ENCODE measurements around the gene ENPP3.

The ENPP3 gene

GRCh38 chr6:131636880-131637792 lies at the start of gene ENPP3:
Gene ENPP3, plus strand, starts transcription at chr6:131637302. Its CDS starts 83 bp downstream, at chr6:131637385.
- DNase-seq (ENCODE audit: low spot score) = no peak

DNA sequence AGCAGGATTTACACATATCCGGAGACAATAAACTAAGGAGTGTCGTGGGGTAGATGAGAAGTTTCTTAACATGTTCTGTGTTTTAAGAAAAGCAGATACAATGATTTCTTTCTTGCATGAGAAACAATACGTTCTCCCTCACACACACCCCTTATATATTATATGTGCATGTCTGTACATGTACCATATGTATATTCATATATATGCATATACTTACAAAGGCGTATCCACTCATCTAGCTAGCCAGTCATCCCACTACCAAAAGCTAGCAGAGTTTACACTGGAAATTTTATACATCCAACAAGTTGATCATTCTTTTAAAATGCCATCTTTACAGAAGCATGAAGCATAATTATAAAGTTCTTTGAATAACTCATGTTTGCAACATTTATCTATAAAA lies 49.2 kb upstream of the ENPP3 start:
- DNase-seq (ENCODE audit: low spot score) = no peak

GRCh38 chr6:131588643-131589042 lies 48.5 kb upstream of the ENPP3 start:
- no peak for DNase-seq (ENCODE audit: low spot score)

DNA sequence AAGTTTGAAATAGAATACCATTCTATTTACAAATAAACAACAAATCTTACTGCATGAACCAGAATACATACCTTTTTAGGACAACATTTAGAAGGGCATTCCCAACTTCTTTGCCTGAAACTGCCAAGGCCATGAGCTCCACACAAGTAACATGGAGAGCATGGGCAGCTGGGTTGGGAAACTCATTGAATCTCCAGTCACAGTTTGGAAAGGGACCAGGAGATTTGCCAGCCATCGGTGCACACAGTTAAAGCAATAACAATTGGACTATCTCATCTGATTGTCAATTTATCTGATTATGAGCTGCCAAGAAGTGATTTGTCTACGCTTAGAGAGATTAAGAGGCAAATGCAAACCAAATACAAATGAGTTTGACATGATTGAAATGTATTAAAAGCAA lies 44.2 kb upstream of the ENPP3 start:
- no peak for DNase-seq (ENCODE audit: low spot score)

DNA sequence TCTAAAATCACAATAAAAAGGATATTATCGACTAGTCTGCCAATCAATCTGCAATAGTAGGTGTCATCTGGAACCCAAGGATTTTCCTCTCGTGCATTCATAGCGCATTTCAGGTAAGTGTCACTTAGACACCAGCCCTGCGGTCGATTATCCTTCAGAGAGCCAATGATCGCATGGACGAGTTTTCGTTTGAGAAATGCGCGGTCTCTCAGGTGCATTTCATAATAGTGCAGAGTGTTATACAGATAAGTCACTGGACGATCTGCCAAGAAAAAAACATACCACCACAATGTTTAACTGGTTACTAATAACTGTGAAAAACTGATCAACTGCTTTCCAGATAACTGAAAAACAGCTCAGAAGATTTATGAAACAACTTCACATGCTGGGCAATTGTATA lies 43.0 kb upstream of the ENPP3 start:
- no peak for DNase-seq (ENCODE audit: low spot score)

DNA sequence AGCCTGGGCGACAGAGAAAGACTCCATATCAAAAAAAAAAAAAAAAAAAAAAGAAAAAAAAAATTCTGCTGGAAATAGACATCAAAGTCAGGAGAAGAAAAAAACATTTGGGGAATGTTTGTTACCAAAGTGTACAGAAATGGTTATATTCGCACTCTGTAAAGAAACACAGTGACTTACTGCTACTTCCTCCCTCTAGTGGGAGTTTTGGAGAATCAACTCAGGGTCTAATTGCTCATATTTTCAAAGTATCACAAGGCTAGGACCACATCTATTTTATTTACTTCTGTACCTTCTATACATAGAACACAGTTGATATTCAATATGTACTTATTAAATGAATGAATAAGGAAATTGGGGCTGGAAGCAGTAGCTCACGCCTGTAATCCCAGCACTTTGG lies 39.7 kb upstream of the ENPP3 start:
- no peak for DNase-seq (ENCODE audit: low spot score)

DNA sequence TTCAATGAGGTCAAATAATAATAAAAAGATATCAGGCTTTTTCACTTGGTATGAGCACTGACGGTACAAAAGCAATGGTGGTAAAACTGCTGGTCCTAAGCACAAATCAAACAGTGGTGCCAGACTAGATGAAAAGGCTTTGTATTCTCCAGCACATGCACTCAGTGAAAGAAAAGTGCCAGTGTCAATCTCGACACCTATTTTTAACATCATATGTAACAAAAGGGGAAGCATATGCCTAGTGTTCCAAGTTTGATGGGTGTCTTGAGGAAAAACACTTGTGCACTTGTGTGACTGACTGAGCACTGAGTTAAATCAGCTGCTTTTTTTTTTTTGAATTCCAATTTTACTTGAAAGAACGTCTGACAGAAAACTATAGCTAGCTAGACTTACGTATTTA lies 36.4 kb upstream of the ENPP3 start:
- DNase-seq (ENCODE audit: low spot score) = peak; percentile 43

- DNase-seq (ENCODE audit: low spot score) = no peak
Measured at GRCh38 chr6:131602781-131603312, 34.3 kb upstream of the ENPP3 start.

- no peak for DNase-seq (ENCODE audit: low spot score)
Measured at GRCh38 chr6:131613296-131613925, 23.7 kb upstream of the ENPP3 start.

DNA sequence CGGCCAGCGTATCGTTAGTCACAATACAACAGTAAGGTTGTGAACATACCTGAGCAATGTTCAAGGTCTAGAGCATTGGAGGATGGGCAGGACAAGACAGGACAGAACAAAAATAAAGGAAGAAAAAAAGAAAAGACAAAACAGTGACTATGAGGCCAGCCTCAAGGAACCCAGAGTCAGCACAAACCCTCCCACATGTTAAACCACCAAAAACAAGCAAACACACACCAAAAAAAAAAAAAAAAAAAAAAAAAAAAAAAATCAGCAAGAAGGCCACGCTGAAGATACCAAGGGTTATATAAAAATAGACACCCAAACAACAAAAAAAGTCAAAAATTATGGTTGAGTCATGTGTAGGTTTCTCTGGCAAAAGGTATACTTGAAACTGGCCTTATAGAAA lies 21.8 kb upstream of the ENPP3 start:
- no peak for DNase-seq (ENCODE audit: low spot score)

GRCh38 chr6:131627724-131628682 lies 9.1 kb upstream of the ENPP3 start, which contains the start of gene MED23:
Gene MED23, minus strand, starts transcription at chr6:131628242. Its CDS starts 193 bp downstream, at chr6:131628049.
- DNase-seq (ENCODE audit: low spot score) = peak; percentile 92

DNA sequence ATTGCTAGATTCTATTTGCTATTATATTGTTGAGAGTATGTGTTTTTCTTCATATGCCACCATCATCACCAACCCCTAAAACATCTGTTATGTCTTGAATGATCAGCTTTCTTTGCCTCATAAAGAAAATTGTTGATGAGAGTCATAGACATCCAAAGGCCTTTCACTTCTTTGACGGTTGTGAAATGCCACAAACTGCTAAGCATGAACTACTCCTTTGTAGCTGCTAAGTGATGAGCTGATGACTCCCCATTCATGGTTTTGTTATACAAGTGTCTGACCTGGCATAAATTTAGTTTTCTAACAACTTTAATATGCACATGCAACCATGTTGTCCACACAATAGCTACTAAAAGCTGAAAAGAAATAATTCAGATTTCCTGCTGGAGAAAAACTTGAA lies 8.4 kb upstream of the ENPP3 start:
- DNase-seq (ENCODE audit: low spot score) = peak; percentile 3

- peak; percentile 3 for DNase-seq (ENCODE audit: low spot score)
Measured at GRCh38 chr6:131629651-131630050, 7.5 kb upstream of the ENPP3 start.

GRCh38 chr6:131631625-131632289 lies 5.3 kb upstream of the ENPP3 start:
- DNase-seq (ENCODE audit: low spot score) = no peak

- DNase-seq (ENCODE audit: low spot score) = no peak
Measured at GRCh38 chr6:131635384-131636340, 1.4 kb upstream of the ENPP3 start.

DNA sequence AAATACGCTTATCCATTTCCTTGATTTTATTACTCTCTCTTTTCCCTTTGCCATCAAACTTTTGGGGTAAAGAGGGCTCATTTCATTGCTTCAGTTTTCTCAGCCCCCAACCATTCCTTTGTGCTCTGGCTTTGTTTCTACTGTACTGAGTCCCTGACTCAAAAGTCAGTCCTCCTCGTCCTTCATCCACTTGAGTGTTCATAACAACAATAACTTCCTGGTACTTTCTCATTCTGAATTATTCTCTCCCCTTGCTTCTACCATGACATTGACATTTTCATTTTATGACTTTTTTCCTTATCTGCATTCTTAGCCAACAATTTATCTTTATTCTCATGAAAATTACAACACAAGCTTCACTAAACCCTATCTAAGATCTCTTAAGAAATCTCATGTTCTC lies 911 bp downstream of the ENPP3 start:
- DNase-seq (ENCODE audit: low spot score) = no peak

DNA sequence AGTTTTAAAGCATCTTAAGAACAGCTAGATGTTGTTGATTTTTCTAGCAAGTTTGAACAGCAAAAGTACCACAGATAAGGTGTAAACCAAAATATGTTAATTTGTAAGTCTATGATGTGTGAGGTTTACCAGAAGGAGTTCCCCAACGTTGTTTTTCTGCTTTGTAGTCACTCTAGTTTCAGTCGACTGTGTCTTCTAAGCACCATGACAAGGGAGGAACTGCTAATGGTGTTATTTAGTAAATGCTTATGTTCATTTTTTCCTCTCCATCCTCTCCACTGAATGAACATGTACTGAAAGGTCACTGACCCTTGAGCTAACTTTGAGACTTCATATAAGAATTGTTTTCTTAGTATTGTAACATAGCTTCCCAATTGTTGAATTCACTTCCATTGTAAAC lies 3.0 kb downstream of the ENPP3 start:
- no peak for DNase-seq (ENCODE audit: low spot score)

- DNase-seq (ENCODE audit: low spot score) = no peak
Measured at GRCh38 chr6:131640576-131640975, 3.5 kb downstream of the ENPP3 start.

DNA sequence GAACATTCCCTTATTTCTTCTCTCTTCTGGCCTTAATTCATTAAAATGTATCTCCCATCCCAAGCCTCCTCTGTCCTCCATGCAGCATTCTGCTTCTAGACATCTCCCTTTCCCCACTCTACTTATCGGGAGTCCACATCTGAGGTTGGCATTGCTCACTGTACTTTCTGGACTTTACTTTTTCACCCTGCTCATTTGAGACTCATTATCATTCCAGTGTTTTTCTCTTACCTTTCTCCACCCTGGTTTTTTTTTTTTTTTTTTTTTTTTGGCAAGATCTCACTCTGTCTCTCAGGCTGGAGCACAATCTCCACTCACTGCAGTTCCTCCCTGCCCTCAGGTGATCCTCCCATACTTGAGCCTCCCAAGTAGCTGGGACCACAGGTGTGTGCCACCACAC lies 4.5 kb downstream of the ENPP3 start:
- no peak for DNase-seq (ENCODE audit: low spot score)

DNA sequence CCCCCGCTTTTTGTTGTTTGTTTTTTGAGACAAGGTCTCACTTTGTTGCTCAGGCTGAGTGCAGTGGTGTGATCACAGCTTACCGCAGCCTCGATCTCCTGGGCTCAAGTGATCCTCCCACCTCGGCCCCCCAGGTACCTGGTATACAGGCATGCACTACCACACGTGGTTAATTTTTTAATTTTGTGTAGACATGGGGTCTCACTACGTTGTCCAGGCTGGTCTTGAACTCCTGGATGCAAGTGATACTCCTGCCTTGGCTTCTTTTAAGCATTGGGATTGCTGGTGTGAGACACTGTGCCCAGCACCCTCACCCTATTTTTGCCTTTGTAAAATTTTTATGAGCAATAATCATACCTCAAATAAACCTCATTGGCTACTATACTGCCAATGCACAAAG lies 5.5 kb downstream of the ENPP3 start:
- DNase-seq (ENCODE audit: low spot score) = no peak

Measured in putamen (tissue), 1 donor.